Natural killer cell (primary cell): ENCODE measurements around the gene HOXD11. TPM values are rescaled to one million over a fixed set of nuclear protein-coding genes. Genes with fewer than 3 reads are reported as not detected.

Source experiments
- ATAC-seq, 3 donors: fragments of 150-1000 bp in 2 of 3; fragments of 200-7000 bp in 1 of 3; cut with Tn5 transposase; 1 replicate in 1 of 3; 2 replicates in 2 of 3; pipeline ENCODE4 v1.10.0; 2021; ENCODE audit warnings: mild to moderate bottlenecking in 2 of 3, moderate library complexity in 2 of 3
- DNase-seq, 2 donors: peaks; one replicate each; pipeline versions ENCODE4 v3.0.0 to v3.0.0-alpha.2; 2013 to 2021; ENCODE audit warnings: mixed read lengths in 1 of 2
- H3K27ac ChIP-seq: one replicate; pipeline ENCODE4 v1.5.1; 2013; ENCODE audit warnings: mild to moderate bottlenecking, low read length
- H3K27me3 ChIP-seq: one replicate; pipeline ENCODE4 v1.6.1; 2013; ENCODE audit warnings: low read length; ENCODE audit not compliant: control insufficient read depth, insufficient read depth
- H3K36me3 ChIP-seq: one replicate; pipeline ENCODE4 v1.6.1; 2013; ENCODE audit warnings: low read length; ENCODE audit not compliant: control insufficient read depth, insufficient read depth
- H3K4me1 ChIP-seq: one replicate; pipeline ENCODE4 v1.6.1; 2013; ENCODE audit warnings: low read length; ENCODE audit not compliant: control insufficient read depth, insufficient read depth
- H3K4me3 ChIP-seq: one replicate; pipeline ENCODE4 v1.5.1; 2013; ENCODE audit warnings: low read length
- H3K9me3 ChIP-seq: one replicate; pipeline ENCODE4 v1.6.1; 2013; ENCODE audit warnings: low read length; ENCODE audit not compliant: control insufficient read depth, insufficient read depth
- H3K27ac Mint-ChIP-seq, 2 donors: one replicate each; pipeline ENCODE4 v1.8.0; 2022; ENCODE audit warnings: mild to moderate bottlenecking in 2 of 2, mixed read lengths in 2 of 2, moderate library complexity in 1 of 2
- H3K27me3 Mint-ChIP-seq, 2 donors: one replicate each; pipeline ENCODE4 v1.8.0; 2022; ENCODE audit warnings: low read depth in 2 of 2, mixed read lengths in 2 of 2
- H3K36me3 Mint-ChIP-seq: one replicate; pipeline ENCODE4 v1.8.0; 2022; ENCODE audit warnings: mixed read lengths
- H3K4me1 Mint-ChIP-seq, 2 donors: one replicate each; pipeline ENCODE4 v1.8.0; 2022; ENCODE audit warnings: mixed read lengths in 2 of 2
- H3K4me3 Mint-ChIP-seq: one replicate; pipeline ENCODE4 v1.8.0; 2022; ENCODE audit warnings: mild to moderate bottlenecking, moderate library complexity, mixed read lengths
- H3K9me3 Mint-ChIP-seq, 2 donors: one replicate each; pipeline ENCODE4 v1.8.0; 2022; ENCODE audit warnings: mixed read lengths in 2 of 2
- WGBS: methylation state at CpG from one replicate; pipeline ENCODE4 v1.1.7; 2013; ENCODE audit warnings: missing lambda C conversion rate; ENCODE audit not compliant: insufficient coverage; 5-methylcytosine and 5-hydroxymethylcytosine counted together
- intact Hi-C: fragments of 100-400 bp; cut with micrococcal nuclease; formaldehyde crosslinking; loops from one replicate; pipeline ENCODE4 v1.14.2; 2022
- total RNA-seq, 4 donors: library from RNA; stranded (reverse); fragments of 120-200 nt in 1 of 4; gene quantifications; one replicate each; pipeline versions ENCODE4 v1.2.3 to v1.2.4, GENCODE V29; 2013 to 2022
- TF ChIP-seq, protein P1 (sequence below): fragments of 200-600 bp; IDR thresholded peaks from one replicate; pipeline ENCODE4 v1.8.0; 2022; ENCODE audit warnings: antibody characterized with exemption

Gene HOXD11
- total RNA-seq, 3 donors from 2014 or later (not counting 1 experiment from before 2014, with no cell fraction given), result not detected

DNA sequence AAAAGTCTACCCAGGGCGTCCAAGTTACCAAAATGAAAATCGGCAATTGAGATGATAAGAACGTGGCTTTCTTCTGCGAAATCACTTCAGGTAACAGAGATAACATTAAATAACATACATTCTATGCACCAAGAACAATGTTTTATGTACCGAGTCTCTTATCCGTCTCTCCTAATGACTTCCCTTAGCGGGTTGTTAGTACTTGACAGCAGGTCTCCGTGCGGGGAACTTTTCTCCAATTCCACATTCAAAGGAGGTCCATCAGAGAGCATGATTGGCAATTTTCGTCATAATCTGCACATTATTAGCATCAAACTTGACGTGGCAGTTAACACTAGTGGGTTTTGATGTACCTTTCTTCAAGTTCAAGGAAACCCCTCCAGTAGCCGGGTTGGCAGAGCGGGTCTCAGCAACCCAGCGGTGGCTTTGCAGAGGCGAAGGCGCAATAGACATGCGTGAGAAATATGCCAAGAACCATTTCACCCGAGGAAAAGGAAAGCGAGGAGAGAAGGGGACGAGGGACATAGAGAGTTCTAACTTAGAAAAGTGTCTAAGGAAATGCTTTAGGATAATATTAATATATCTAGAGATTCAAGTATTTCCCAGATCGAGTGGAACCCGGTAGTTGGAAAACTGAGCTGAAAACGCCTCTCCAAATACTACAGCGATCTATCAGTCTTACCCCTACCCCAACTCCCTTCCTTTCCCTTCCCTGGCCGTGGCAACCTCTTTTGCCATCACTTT, 28.4 kb upstream of the HOXD11 start:
- ATAC-seq (no peak), DNase-seq (no peak)
- WGBS, result 11% methylated on average over 25 of the region's 25 CpGs
- peaks cover 30% of the 10 kb centered on the region for H3K36me3 Mint-ChIP-seq
- Histone ChIP-seq H3K27ac (no peak overlapping the region), H3K4me3 (no peak overlapping the region), H3K4me1 (peaks cover 17% of the 10 kb centered on the region), H3K36me3 (no peaks in the 10 kb centered on the region), H3K27me3 (peaks cover 85% of the 10 kb centered on the region), H3K9me3 (peaks cover 48% of the 10 kb centered on the region)
- H3K27me3 Mint-ChIP-seq, result peaks cover 63 to 69% of the 10 kb centered on the region in 2 donors
- intact Hi-C loops, result loop anchor here (5.0 kb wide), 1 partner anchor 34 kb away; no protein-coding TSS in a partner anchor
- peak overlapping the region; percentile 75 for H3K4me3 Mint-ChIP-seq
- H3K9me3 Mint-ChIP-seq, result peaks cover 2 to 10% of the 10 kb centered on the region in 2 donors
- H3K27ac Mint-ChIP-seq, result peak overlapping the region in 1 of 2 donors; percentile 77
- H3K4me1 Mint-ChIP-seq, result peaks cover 9 to 20% of the 10 kb centered on the region in 2 donors
- TF ChIP-seq, protein P1, sequence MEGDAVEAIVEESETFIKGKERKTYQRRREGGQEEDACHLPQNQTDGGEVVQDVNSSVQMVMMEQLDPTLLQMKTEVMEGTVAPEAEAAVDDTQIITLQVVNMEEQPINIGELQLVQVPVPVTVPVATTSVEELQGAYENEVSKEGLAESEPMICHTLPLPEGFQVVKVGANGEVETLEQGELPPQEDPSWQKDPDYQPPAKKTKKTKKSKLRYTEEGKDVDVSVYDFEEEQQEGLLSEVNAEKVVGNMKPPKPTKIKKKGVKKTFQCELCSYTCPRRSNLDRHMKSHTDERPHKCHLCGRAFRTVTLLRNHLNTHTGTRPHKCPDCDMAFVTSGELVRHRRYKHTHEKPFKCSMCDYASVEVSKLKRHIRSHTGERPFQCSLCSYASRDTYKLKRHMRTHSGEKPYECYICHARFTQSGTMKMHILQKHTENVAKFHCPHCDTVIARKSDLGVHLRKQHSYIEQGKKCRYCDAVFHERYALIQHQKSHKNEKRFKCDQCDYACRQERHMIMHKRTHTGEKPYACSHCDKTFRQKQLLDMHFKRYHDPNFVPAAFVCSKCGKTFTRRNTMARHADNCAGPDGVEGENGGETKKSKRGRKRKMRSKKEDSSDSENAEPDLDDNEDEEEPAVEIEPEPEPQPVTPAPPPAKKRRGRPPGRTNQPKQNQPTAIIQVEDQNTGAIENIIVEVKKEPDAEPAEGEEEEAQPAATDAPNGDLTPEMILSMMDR, result no peak

DNA sequence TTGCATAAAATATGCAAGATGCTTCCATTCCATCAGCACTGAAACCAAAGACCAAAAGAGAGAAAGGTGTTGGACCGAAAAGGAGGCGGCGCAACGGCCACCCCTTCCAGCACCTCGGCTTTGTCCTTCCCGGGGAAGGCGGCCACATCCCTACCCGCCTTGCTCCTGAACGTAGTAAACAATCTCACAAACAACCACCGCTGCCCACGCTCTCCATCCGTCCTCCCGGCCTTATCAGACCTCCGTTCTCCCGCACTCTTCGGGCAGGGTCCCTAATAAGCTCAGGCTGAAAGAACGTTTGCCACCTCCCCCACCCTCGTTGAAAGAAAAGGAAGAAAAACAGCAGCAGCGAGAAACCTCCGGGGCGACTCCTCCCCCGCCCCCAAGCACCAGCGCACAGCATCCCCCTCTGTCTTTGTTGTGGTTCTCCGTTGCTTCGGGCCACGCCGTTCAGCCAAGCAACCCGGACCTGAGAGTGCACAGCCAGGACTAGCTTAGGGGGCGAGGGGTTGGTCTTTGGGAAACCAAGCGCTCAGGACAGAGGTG, 27.7 kb upstream of the HOXD11 start:
- WGBS, result 10% methylated on average over 26 of the region's 30 CpGs
- Histone ChIP-seq H3K9me3 (peaks cover 54% of the 10 kb centered on the region), H3K36me3 (no peaks in the 10 kb centered on the region), H3K4me3 (no peak overlapping the region), H3K27me3 (peaks cover 89% of the 10 kb centered on the region), H3K4me1 (peaks cover 17% of the 10 kb centered on the region), H3K27ac (no peak overlapping the region)
- Mint-ChIP-seq H3K36me3 (peaks cover 33% of the 10 kb centered on the region), H3K27me3 (peaks cover 66 to 72% of the 10 kb centered on the region in 2 donors), H3K27ac (peak overlapping the region; percentile 70 to 77), H3K4me3 (peak overlapping the region; percentile 75), H3K9me3 (peaks cover 2 to 10% of the 10 kb centered on the region in 2 donors), H3K4me1 (peaks cover 9 to 23% of the 10 kb centered on the region in 2 donors)
- intact Hi-C loops, result loop anchor here (5.0 kb wide), 1 partner anchor 33 kb away; no protein-coding TSS in a partner anchor
- TF ChIP-seq, protein P1, result no peak
- no peak for DNase-seq
- ATAC-seq, result no peak

DNA sequence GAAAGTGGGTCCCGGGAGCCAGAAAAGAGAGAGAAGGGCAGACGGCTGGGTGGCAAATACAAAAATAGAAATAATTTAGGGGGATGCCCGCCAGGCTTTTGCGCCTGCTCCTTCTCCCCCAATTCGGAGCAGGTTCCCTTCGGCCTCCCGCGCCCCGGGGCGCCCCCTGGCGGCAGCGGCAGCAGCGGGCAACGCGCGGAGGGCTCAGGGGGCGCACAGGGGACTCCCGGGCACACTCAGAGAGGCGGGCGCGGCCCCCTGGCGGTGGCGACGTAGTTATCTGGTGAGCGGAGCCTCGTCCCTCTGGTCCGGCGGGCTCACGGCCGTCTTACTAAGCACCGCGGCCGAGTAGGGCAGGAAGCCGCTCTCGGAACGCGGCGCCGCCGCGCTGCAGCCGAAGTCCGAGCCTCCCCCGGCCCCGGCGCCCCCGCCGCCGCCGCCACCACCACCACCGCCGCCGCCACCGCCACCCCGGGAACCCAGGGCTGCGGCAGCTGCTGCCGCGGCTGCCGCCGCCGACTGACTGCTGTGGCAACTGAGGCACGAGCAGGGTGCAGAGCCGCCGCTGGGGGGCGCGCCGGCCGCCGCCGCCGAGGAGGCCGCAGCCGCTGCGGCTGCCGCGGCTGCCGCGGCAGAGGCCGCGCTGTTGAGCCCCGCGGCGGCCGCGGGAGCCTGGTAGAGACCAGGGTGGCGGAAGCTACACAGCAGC, 27.1 kb upstream of the HOXD11 start:
- peaks cover 2 to 10% of the 10 kb centered on the region in 2 donors for H3K9me3 Mint-ChIP-seq
- H3K27me3 Mint-ChIP-seq, result peaks cover 66 to 72% of the 10 kb centered on the region in 2 donors
- DNase-seq (peak in 1 of 2 donors; percentile 40), ATAC-seq (peak in 2 of 3 donors; percentile 34 to 53)
- H3K4me1 ChIP-seq, result peaks cover 17% of the 10 kb centered on the region
- intact Hi-C loops, result loop anchor here (5.0 kb wide), 2 partner anchors 32 to 1748 kb away; partner anchors contain the start of gene SP9
- 4% methylated on average over 86 of the region's 86 CpGs for WGBS
- H3K36me3 ChIP-seq, result no peaks in the 10 kb centered on the region
- peaks cover 60% of the 10 kb centered on the region for H3K9me3 ChIP-seq
- peaks cover 89% of the 10 kb centered on the region for H3K27me3 ChIP-seq
- H3K4me3 Mint-ChIP-seq, result peak overlapping the region; percentile 75
- H3K36me3 Mint-ChIP-seq, result peaks cover 33% of the 10 kb centered on the region
- peak overlapping the region; percentile 70 to 77 for H3K27ac Mint-ChIP-seq
- TF ChIP-seq, protein P1, result peak; percentile 33
- H3K4me3 ChIP-seq, result no peak overlapping the region
- peaks cover 9 to 23% of the 10 kb centered on the region in 2 donors for H3K4me1 Mint-ChIP-seq
- no peak overlapping the region for H3K27ac ChIP-seq
